HG02588 (cell line): ENCODE data around the gene NAT10.
A peak's percentile ranks its signal among the peaks of the same experiment; 100 is the strongest.

ENCODE experiments used
- ATAC-seq: cut with Tn5 transposase; IDR thresholded peaks from one replicate; pipeline ENCODE4 v1.9.1; 2021; ENCODE audit warnings: mild to moderate bottlenecking, moderate library complexity; ENCODE audit not compliant: unreplicated experiment

Gene NAT10

DNA sequence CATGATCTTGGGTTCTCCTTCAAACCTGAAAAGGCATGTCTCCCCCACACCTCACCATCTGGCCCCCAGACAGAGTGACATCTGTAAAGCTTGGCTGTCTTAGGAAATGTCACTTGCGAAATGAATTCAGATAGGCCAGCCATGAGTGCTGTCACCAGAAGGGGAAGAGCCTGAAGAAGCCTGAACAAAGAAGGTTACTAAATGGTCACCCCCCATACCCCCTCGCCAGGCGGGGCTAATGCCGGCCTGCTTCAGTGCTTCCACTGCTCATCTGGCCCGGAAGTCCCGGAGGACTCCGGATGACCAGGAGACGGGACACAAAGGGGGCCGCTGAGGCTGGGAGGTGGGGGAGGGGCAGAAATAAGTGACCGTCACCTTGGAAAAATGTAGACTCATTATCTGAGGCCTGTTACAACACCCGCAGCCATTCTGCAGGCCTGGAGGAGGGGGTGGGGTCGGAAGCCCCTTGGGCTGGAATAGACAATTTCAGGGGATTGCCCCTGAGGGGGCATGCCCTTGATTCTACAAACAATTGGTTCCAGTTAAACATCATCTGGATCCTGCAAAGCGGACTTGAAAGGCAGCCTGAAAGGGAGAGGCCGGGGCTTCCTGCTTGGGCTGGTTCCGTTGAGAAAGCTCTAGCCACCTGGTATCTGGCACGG, 43.2 kb downstream of the NAT10 start:
- no peak for ATAC-seq

DNA sequence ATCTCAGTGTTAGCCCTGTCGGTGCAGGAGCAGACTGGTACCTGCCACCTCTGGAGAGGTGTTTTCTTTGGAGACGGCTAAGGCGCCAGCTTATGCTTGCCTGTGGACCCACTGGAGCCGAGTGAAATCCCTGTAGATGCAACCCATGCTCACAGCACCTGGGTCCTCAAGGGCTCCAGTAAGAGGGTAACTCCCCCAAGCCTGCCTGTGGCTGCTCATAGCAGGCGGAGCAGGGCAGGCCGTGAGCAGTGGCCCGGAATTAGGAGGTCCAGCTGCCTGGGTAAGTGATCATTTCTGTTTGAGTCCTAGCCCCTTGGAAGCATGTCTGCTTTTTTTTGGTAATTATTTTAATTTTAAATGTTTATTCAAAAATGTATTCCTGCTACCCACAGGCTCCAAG, 43.8 kb downstream of the NAT10 start:
- no peak for ATAC-seq

GRCh38 chr11:34149786-34150185, 44.4 kb downstream of the NAT10 start:
- ATAC-seq = no peak

GRCh38 chr11:34150494-34151151, 45.2 kb downstream of the NAT10 start:
- ATAC-seq = no peak

DNA sequence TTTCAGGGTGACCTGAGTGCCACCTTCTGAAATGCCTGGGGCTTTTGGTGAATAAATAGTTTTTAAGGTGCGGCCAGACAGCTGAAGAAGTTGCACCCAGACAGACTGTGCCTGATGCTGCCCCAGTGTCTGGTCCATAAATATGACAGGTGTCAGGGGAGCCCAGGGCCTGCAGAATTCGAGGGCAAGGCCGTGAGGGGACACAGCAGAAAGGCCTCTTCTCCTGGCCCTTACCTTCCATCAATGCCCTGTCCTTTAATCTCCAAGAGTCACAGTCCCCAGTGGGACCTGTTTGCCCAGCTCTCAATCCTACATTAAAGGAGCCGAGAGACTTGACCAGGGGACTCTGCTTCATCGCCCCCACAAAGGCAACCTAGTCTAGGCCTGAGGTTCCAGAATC, 45.7 kb downstream of the NAT10 start:
- ATAC-seq = no peak

GRCh38 chr11:34151916-34152845, 46.8 kb downstream of the NAT10 start:
- no peak for ATAC-seq

DNA sequence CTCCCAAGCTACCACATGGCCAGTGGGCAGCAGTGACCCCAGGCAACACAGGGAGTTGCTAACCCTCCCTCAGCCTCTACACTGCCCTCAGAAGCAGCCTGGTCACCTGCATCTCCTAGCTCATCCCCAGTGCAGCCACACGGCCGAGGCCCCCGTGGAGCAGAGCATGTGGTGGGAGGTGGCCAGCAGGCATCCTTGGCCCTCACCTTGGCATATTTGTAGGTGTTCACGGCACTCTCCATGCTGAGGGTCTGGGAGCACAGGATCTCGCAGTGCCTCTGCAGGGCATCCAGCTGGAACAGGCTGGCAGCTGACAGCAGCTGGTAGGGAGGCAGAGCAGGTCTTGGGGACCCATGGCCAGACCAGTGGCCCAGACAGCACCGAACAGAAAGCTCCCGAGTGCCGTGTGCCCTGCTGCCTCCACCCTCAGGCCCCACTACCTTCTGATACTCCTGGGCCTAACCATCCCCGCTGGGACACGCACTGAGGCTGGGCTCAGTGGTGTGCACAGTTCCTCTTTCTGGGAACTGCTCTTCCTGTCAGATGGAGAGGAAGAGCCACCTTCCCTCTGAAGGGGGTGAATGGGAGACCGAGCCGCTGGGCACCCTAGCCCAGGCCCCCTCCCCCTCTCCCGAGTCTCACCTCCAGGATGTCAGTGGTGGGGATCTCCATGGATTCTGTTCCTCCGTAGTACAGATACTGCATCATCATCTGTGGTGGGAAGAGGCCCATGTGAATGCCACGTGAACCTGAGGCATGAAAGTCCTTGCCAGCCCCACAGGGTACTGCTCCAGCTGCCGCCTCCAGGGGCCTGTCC, 48.8 kb downstream of the NAT10 start:
- peak; percentile 68 for ATAC-seq

- ATAC-seq = no peak
Observed at GRCh38 chr11:34155057-34155756, 49.8 kb downstream of the NAT10 start.

DNA sequence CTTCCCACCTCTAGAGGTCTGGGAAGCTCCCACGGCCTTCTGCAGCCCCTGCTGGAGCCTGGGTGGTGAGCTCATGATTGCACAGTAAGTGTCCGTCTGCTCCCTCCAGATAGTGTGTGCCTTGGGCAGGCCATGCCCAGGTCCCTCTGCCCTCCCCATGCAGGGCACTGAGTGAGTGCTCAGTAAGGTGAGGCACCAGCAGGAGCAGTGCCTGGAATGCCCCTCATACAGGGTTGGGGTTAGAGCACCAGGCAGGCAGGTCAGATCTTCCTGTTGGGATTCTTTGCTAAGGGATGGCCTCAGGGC, 50.3 kb downstream of the NAT10 start:
- ATAC-seq = no peak

GRCh38 chr11:34157163-34157562, 51.7 kb downstream of the NAT10 start:
- ATAC-seq = no peak

DNA sequence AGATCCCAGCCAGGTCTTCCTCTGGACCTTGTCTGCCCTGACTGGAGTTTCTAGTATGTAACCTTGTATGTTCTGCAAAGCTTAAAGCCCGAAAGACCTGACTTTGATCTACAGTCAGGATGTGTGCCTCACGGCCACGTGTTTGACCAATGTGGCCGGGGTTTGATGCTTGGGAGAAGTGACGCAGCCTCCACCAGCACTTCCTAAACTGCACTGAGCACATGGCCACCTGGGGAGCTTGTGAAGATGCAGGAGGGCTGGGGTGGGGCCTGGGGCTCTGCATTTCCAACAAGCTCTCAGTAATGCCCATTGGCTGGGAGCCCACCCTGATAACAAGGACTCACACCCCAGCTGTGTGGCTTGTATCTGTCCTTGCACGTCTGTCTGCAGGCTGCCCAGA, 53.2 kb downstream of the NAT10 start:
- no peak for ATAC-seq

DNA sequence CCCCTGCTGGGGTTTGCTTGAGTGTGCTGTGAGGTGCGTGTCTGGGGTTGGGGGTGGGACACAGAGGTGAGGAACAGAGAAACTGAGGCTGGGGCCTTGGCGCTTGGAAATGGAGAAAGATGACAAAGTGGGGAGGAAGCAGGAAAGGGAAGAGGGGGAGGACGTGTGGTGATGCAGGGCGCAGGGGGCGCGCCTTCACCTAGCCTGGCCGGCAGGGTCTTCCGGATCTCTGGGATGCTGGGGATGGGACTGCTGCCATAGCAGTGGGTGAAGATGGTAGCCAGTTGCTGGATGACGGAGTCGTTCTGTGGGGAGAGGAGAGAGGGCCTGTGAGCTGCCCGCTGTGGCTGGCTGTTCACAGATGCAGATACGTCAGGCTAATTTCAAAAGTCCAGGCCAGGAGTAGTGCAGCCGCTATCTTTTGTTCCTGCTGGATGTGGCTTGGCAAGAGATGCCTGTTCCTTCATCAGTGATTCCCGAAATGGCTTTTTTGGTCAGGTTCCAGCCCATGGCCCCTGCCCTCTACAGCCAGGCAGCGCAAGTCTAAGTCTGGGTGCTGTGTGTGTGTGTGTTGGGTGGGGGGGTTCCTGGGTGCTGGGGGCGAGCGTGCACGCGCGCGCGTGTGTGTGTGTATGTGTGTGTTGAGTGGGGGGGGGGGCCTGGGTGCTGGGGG, 54.8 kb downstream of the NAT10 start:
- ATAC-seq = no peak

DNA sequence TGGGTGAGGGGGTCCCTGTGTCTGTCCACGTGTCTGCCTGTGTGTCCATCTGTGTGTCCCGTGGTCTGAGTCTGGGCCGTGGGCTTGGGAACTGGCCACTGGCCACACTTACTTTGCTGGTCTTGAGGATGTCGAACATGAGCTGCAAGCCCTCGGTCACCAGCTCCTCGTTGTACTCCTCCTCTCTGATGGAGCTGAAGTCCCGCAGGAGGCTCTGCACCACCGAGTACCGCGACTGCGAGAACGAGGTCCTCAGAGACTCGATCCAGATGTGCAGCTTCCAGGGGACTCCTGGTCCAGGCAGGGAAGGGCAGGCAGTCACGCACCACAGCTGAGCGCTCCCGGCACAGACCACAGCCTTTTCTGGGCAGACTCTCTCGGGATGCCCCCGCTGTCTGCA, 55.4 kb downstream of the NAT10 start:
- ATAC-seq = no peak

DNA sequence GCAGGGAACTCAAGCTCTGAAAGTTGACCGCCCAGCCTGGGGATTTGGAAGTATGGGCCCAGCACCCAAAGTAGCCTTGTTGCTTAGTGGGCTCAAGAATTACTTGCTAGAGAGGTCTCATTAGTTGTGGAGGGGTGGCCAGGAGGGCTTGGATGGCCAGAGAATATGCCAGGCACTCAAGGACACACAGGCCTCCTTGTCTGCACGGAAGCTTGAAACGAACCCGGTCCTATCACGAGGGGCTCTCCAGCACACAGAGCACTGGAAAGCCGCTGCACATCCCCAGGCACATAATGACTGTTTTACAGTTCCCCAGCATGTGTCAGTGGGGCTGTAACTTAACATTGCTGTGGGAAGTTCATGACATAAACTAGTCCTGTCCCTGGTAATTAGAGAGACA, 55.9 kb downstream of the NAT10 start:
- ATAC-seq = no peak

DNA sequence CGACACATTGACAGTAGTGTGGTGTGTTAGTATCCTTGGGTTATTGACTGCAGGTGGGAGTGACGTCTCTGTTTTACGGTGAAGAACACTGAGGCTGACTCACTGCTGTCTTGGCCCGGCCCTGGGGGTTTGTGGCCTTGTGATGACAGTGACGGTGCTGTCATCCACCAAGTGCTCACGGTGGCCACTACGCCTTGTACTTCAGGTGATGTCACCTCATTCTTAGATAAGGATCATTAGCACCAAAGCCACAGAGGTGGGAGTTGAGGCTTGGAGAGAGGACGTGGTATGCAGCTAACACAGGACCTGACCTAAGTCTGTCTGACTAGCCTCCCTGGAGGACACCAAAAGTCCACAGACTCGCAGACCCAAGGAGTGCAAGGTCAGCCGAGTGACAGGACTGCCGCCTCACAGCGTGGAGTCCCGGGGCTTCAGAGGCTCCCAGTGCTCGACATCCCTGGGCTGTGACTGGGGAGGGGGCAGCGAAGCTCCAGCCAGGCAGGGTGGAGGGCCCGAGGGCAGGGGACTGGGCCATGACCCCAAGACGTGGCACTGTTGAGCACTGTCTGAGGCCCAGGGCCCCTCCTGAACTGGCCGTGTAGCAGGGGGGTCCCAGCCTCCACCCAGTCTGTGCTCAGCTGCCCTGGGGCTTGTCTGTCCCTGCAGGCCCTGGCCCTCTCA, 56.5 kb downstream of the NAT10 start:
- ATAC-seq = no peak

- no peak for ATAC-seq
Observed at GRCh38 chr11:34162493-34162820, 57.0 kb downstream of the NAT10 start.

- no peak for ATAC-seq
Observed at GRCh38 chr11:34162856-34163255, 57.4 kb downstream of the NAT10 start.

DNA sequence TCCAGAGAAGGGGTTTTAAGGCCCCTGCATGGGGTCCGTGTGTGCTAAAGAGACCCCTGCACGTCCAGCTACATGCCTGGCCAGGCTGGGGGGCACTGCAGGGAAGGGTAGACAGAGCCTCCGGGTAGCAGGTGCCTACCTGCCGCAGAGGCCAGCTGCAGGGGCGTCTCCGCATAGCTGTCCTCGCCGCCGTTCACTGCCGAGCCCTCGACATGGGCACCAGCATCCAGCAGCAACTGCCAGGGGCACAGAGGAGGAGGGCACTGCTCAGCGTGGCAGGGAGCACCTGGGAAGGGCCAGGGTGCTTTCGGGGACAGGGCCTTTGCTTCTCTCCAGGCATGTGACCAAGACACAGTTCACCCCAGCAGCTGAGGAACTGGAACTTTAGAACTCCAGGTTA, 59.7 kb downstream of the NAT10 start:
- ATAC-seq = no peak

- ATAC-seq = no peak
Observed at GRCh38 chr11:34165786-34166555, 60.5 kb downstream of the NAT10 start.
